SKM-1 treated with dmso at 0.1 percent for 144 hours (cell line): ENCODE measurements around the gene IDI1.

ENCODE experiments used
- DNase-seq: peaks from one replicate; lab custom pipeline; 2025; ENCODE audit not compliant: unreplicated experiment; lab: John Stamatoyannopoulos, UW

Gene IDI1

DNA sequence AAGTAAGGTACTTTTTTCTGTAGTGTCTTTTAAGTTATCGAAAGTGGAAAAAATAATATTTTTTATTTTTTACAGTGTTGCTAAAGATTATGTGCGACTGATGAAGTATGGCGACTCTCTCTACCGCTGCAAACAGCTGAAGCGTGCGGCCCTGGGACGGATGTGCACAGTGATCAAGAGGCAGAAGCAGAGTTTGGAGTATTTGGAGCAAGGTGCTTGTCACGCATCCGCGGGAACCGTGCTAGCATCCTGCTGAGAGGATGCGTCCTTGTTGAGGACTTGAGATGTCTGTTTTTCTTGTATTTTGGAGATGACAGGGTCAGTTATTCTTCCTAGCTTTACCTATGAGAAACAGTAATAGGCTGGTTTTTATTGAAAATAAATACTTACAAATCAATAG is 52.9 kb downstream of the IDI1 start:
- no peak for DNase-seq

DNA sequence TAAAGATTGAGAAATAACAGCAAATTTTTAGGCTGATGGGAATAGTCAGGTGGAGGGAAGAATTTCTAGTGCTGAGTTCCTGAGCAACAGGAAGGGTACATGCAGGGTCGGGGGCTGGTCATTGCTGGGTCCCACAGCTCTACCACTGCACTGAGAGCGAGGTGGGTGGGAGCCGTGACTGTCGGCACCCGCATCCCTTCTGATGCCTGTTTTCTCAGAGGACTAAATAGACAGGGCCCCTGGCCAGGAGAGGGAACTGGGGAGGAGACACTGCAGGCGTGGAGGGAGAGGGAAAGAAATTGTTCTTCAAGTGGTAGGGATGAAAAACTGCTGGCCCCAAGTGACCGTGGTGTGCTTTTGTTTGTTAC is 53.4 kb downstream of the IDI1 start:
- DNase-seq = no peak

DNA sequence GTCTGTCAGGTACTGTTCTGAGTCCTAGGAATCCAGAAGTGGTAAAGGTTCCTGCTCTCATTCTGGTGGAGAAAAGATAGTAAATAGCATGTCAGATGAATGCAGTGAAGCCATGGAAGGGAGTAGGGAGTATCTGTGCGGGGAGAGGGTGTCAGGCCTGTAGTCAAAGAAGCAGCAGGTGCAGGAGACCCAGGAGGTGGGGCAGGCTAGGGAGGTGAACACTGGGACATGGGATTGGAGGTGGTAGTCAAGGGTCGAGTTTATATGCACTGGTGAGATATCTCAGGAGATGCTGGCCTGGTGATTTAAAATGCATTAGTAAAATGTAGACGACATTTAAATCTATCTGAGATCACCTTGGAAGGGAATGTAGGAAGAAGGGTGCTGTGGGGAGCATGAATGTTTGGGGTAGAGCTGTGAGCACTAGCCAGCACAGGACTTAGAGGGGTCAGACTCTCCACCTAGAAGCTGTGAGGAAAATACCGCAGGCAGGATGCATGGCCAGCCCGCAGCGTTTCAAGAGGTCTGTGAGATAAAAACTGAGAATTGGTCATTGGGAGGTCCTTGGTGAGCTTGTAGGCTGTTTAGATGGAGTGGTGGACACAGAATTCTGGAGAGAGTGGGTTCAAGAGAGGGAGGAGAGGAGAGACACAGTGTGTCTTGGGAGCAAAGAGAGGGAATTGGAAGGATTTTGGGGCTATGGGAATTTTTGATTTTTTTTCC is 53.9 kb downstream of the IDI1 start:
- no peak for DNase-seq

DNA sequence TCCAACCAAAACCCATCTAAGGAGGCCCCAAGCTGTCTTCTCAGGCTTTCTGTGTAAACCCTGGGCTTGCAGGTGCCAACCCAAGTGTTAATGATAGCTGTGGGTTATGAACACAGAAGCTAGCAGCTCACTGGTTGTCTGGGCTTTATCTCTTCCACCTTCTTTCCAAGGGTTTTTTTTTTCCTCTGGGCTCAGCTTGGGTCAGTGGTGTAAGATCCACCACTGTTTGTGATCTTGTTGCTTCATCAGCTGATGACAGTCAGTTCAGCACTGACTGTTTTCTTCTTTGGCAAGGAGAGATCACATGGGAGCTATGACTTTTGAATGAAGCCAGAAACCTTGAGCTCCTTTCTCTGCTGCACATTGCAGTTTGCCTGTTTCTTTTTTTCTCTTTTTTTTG is 56.0 kb downstream of the IDI1 start:
- DNase-seq = no peak

DNA sequence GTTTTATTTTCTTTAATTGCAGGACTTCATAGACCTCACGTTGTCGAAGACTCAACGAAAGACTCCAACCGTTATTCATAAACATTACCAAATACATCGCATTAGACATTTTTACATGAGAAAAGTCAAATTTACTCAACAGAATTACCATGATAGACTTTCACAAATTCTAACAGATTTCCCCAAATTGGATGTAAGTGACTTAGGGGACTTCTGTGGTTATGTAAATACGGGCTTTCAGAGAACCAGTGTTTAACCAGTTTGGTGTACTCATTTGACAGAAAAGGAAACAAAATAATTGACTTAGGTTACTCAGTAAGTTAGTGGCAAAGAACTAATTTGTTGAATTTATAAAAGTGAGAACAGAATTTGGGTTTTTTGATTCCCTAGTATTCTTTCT is 56.5 kb downstream of the IDI1 start:
- DNase-seq = no peak

DNA sequence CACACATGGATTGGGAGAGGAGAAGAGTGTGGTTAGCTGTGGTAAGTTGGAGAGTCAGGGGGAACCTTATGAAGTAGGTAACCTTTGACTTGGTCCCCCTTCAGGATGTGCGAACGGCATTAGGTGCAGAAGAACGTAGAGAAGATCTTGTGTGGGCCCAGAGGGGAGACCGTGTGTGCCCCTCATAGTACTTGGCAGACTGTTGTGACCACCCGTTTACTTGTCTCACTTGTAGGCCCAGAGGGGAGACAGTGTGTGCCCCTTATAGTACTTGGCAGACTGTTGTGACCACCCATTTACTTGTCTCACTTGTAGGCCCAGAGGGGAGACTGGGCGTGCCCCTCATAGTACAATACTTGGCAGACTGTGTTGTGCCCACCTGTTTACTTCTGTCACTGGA is 58.1 kb downstream of the IDI1 start:
- DNase-seq = no peak
